Lung (tissue), 12 donors: ENCODE data around the gene ZNF846. TPM values are rescaled to one million over a fixed set of nuclear protein-coding genes. Genes with fewer than 3 reads are reported as not detected.

Experiments
- ATAC-seq: fragments of 200-7000 bp; cut with Tn5 transposase; one replicate; pipeline ENCODE4 v1.9.1; 2020; ENCODE audit warnings: moderate number of reproducible peaks; ENCODE audit not compliant: insufficient read depth, low FRiP score
- DNase-seq, 3 donors: peaks; one replicate each; pipeline ENCODE4 v3.0.0-alpha.2; 2013 to 2017
- H3K27ac ChIP-seq, 2 donors: one replicate each; pipeline ENCODE4 v1.5.1; 2013; ENCODE audit warnings: mild to moderate bottlenecking in 2 of 2, moderate library complexity in 2 of 2, control low read depth in 1 of 2, inconsistent platforms in 1 of 2, low read depth in 1 of 2, low read length in 1 of 2
- H3K27me3 ChIP-seq, 3 donors: one replicate each; pipeline ENCODE4 v1.5.1; 2013; ENCODE audit warnings: low read length in 2 of 3; ENCODE audit not compliant: control insufficient read depth in 3 of 3, insufficient read depth in 3 of 3
- H3K36me3 ChIP-seq, 4 donors: one replicate each; pipeline ENCODE4 v1.5.1; 2013; ENCODE audit warnings: low read length in 4 of 4, mild to moderate bottlenecking in 1 of 4, moderate library complexity in 1 of 4; ENCODE audit not compliant: control insufficient read depth in 4 of 4, insufficient read depth in 4 of 4
- H3K4me1 ChIP-seq, 5 donors: one replicate each; pipeline ENCODE4 v1.5.1; 2013; ENCODE audit warnings: low read length in 5 of 5, mild to moderate bottlenecking in 2 of 5, moderate library complexity in 1 of 5; ENCODE audit not compliant: control insufficient read depth in 5 of 5, insufficient read depth in 5 of 5
- H3K4me3 ChIP-seq: one replicate; pipeline ENCODE4 v1.5.1; 2013; ENCODE audit warnings: mild to moderate bottlenecking, control low read depth, moderate library complexity
- H3K9ac ChIP-seq, 2 donors: one replicate each; pipeline ENCODE4 v1.5.1; 2013; ENCODE audit warnings: low read length in 2 of 2, control low read depth in 1 of 2; ENCODE audit not compliant: insufficient read depth in 1 of 2
- H3K9me3 ChIP-seq, 4 donors: one replicate each; pipeline ENCODE4 v1.5.1; 2013; ENCODE audit warnings: low read length in 3 of 4, mild to moderate bottlenecking in 1 of 4, moderate library complexity in 1 of 4; ENCODE audit not compliant: control insufficient read depth in 4 of 4, insufficient read depth in 3 of 4
- CTCF ChIP-seq: IDR thresholded peaks from 2 replicates; pipeline ENCODE4 v1.5.1; 2012; ENCODE audit warnings: mild to moderate bottlenecking; ENCODE audit errors: control extremely low read depth, extremely low read depth
- WGBS, 2 donors: extraction: QIAGEN DNeasy Blood & Tissue Kit; methylation state at CpG; one replicate each; pipeline ENCODE4 v1.1.7; 2013; 5-methylcytosine and 5-hydroxymethylcytosine counted together
- polyA plus RNA-seq, 2 donors: library from polyadenylated mRNA; stranded (reverse); fragments of 200-250 nt; gene quantifications; one replicate each; pipeline ENCODE4 v1.2.1, GENCODE V29; 2013
- total RNA-seq, 2 donors: library from RNA; depleted of rRNA in 1 of 2; stranded (reverse); fragments of >200 nt in 1 of 2; gene quantifications; one replicate each; pipeline ENCODE4 v1.2.1, GENCODE V29; 2014 to 2021
- donor health status: control.
- donor health status: control.
- donor health status: Bipolar disorder and iron deficiency.
- donor health status: healthy.
- donor health status: DM: yes; HTN: yes; CAD: no.

The ZNF846 gene
- total and polyA plus RNA-seq, 4 donors: 3.2 to 30.9 (median 8.9) TPM

- peaks cover 0 to 3% (median 0%) of the 10 kb centered on the region in 4 donors for H3K9me3 ChIP-seq
- no peaks in the 10 kb centered on the region for H3K4me1 ChIP-seq
- H3K27me3 ChIP-seq: no peaks in the 10 kb centered on the region
- ATAC-seq: no peak
- no peak overlapping the region for H3K4me3 ChIP-seq
- no peaks in the 10 kb centered on the region for H3K36me3 ChIP-seq
- WGBS, 2 donors: 73 to 86% methylated on average over 4 of the region's 4 CpGs
- H3K9ac ChIP-seq: no peak overlapping the region
- no peak for TF ChIP-seq CTCF
- H3K27ac ChIP-seq: no peak overlapping the region
- DNase-seq: no peak
Observed at GRCh38 chr19:9720541-9720940, 48.0 kb downstream of the ZNF846 start.

GRCh38 chr19:9711815-9712214 lies 56.7 kb downstream of the ZNF846 start:
- no peaks in the 10 kb centered on the region for H3K27me3 ChIP-seq
- 96 to 99% methylated on average over 3 of the region's 3 CpGs for WGBS, 2 donors
- ATAC-seq: no peak
- no peak overlapping the region for H3K4me3 ChIP-seq
- H3K4me1 ChIP-seq: no peaks in the 10 kb centered on the region
- peaks cover 0 to 5% (median 3%) of the 10 kb centered on the region in 4 donors for H3K9me3 ChIP-seq
- H3K9ac ChIP-seq: no peak overlapping the region
- H3K27ac ChIP-seq: no peak overlapping the region
- no peak for DNase-seq
- no peak for TF ChIP-seq CTCF
- no peaks in the 10 kb centered on the region for H3K36me3 ChIP-seq

GRCh38 chr19:9709305-9709704 lies 59.2 kb downstream of the ZNF846 start:
- ATAC-seq (no peak), DNase-seq (peak in 1 of 3 donors; percentile 3)
- Histone ChIP-seq H3K27ac (no peak overlapping the region), H3K27me3 (no peaks in the 10 kb centered on the region), H3K9me3 (peaks cover 0 to 5% (median 3%) of the 10 kb centered on the region in 4 donors), H3K9ac (no peak overlapping the region), H3K4me1 (no peaks in the 10 kb centered on the region), H3K36me3 (no peaks in the 10 kb centered on the region), H3K4me3 (no peak overlapping the region)
- no peak for TF ChIP-seq CTCF
- WGBS, 2 donors: 36 to 50% methylated on average over 1 of the region's 1 CpG

GRCh38 chr19:9705836-9706235 lies 62.7 kb downstream of the ZNF846 start:
- Histone ChIP-seq H3K9me3 (peaks cover 0 to 3% (median 0%) of the 10 kb centered on the region in 4 donors), H3K27ac (no peak overlapping the region), H3K9ac (no peak overlapping the region), H3K27me3 (no peaks in the 10 kb centered on the region), H3K36me3 (no peaks in the 10 kb centered on the region), H3K4me3 (no peak overlapping the region), H3K4me1 (no peaks in the 10 kb centered on the region)
- ATAC-seq (no peak), DNase-seq (no peak)
- no peak for TF ChIP-seq CTCF
- WGBS, 2 donors: 72 to 82% methylated on average over 6 of the region's 6 CpGs
